Stimulated activated memory B cell treated with anti-CD40 and anti-IgM and Interleukin-4, amounts not matched to agents 10 μg/mL and 1 μg/mL and 100 μg/mL, for 72 hours (primary cell): ENCODE results near the gene FEM1A.
"Not testable (repeated sequence)": the region's sequence is repeated elsewhere in the genome, so short reads cannot be mapped to it uniquely, and the experiment has no call there.

Experiments used
- ATAC-seq: fragments of 150-1000 bp; cut with Tn5 transposase; 2 replicates; pipeline ENCODE4 v1.10.0; 2021
- H3K27ac Mint-ChIP-seq: one replicate; pipeline ENCODE4 v1.8.0; 2022; ENCODE audit warnings: mild to moderate bottlenecking, mixed read lengths
- H3K27me3 Mint-ChIP-seq: one replicate; pipeline ENCODE4 v1.8.0; 2022; ENCODE audit warnings: mixed read lengths
- H3K36me3 Mint-ChIP-seq: one replicate; pipeline ENCODE4 v1.8.0; 2022; ENCODE audit warnings: mixed read lengths
- H3K4me1 Mint-ChIP-seq: one replicate; pipeline ENCODE4 v1.8.0; 2022; ENCODE audit warnings: mixed read lengths
- H3K4me3 Mint-ChIP-seq: one replicate; pipeline ENCODE4 v1.8.0; 2022; ENCODE audit warnings: mild to moderate bottlenecking, moderate library complexity, mixed read lengths
- H3K9me3 Mint-ChIP-seq: one replicate; pipeline ENCODE4 v1.8.0; 2022; ENCODE audit warnings: mixed read lengths

Gene FEM1A

DNA sequence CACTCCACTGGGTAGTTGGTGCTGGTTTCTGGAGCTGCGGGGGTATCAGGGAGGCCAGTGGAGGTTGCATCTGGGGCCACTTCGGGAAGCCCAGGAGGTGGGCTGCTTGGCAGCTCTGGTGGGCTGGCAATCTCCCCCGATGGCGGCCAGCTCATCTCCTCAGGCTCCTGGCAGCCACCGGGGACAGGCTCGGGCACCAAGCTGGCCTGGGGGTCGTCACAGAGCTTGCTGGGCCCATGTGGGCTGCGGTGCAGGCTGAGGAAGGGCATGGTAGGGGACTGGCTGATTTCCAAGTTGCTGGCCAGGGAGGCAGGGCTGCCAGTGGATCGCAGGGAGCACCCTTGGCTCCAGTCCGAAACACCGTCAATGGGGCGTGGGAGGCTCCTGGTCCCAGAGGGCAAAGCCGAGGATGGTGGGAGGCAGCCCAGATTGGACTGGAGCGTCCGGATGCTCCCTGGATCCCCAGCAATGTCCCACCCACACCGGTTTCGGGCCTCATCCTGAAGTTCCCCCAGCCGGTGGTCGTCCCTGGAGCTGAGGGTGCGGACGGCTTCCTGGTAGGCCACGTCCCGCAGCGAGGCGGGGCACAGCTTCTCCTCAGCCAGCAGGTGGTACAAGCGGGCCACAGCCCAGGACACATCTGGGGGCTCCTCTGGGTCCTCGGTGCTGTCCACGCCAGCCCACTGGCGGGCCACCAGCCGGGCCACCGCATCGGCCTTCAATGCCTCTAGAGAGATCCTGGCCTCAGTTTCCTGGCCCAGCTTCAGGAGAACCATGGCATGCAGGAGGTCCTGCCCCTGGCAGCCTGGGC, 26.1 kb downstream of the FEM1A start:
- H3K4me3 Mint-ChIP-seq = no peak overlapping the region
- no peaks in the 10 kb centered on the region for H3K27me3 Mint-ChIP-seq
- peaks cover 39% of the 10 kb centered on the region for H3K4me1 Mint-ChIP-seq
- no peaks in the 10 kb centered on the region for H3K9me3 Mint-ChIP-seq
- ATAC-seq = no peak
- peak overlapping the region; percentile 35 for H3K27ac Mint-ChIP-seq
- peaks cover 45% of the 10 kb centered on the region for H3K36me3 Mint-ChIP-seq

DNA sequence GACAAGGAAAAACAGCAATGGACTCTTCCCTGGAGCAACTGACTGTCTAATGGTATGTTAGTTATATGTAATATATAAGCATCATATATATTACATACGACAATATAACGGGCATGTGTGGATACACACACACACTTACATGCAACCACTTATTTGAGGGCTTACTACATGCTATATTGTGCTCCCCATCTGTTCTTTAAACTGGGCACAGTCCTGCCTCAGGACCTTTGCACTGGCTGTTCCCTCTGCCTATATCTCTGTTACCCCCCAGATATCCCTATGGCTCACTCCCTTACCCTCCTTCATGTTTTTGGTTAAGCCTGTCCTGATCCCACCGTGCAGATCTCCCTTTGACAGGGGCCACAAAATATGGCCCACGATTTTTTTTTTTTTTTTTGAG, 29.7 kb downstream of the FEM1A start:
- Mint-ChIP-seq H3K27me3 (no peaks in the 10 kb centered on the region), H3K4me1 (peaks cover 27% of the 10 kb centered on the region), H3K9me3 (no peaks in the 10 kb centered on the region), H3K27ac (no peak overlapping the region), H3K36me3 (peaks cover 41% of the 10 kb centered on the region), H3K4me3 (no peak overlapping the region)
- ATAC-seq = no peak

DNA sequence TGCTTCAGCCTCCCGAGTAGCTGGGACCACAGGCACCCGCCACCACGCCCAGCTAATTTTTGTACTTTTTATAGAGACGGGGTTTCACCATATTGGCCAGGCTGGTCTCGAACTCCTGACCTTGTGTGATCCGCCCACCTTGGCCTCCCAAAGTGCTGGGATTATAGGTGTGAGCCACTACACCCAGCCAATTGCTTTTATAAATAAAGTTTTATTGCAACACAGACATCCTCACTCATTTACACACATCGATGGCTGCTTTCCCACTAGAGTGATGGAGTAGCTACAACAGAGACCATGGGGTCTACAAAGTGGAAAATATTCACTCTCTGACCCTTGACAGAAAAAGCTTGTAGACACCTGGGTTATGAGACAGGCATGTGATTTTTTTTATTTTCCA, 30.8 kb downstream of the FEM1A start:
- not testable (repeated sequence) for ATAC-seq, H3K4me3 Mint-ChIP-seq, H3K27me3 Mint-ChIP-seq, H3K27ac Mint-ChIP-seq, H3K9me3 Mint-ChIP-seq
- peaks cover 17% of the 10 kb centered on the region for H3K4me1 Mint-ChIP-seq
- peaks cover 31% of the 10 kb centered on the region for H3K36me3 Mint-ChIP-seq

DNA sequence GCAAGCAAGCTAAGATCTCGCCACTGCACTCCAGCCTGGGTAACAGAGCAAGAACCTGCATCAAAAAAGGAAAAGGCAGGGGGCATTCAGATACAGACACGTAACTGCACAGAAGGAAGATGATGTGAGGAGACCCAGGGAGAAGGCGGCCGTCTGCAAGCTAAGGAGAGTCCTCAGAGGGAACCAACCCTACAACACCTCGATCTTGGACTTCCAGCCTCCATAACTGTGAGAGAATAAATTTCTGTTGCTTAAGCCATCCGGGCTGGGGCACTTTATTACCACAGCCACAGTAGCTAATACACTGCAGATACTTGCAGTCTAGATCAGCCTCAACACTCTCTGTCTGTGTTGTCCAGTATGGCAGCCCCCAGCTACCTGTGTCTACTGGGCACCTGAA, 32.0 kb downstream of the FEM1A start:
- peaks cover 22% of the 10 kb centered on the region for H3K4me1 Mint-ChIP-seq
- H3K9me3 Mint-ChIP-seq = no peaks in the 10 kb centered on the region
- ATAC-seq = no peak
- H3K4me3 Mint-ChIP-seq = no peak overlapping the region
- no peak overlapping the region for H3K27ac Mint-ChIP-seq
- no peaks in the 10 kb centered on the region for H3K27me3 Mint-ChIP-seq
- H3K36me3 Mint-ChIP-seq = peaks cover 28% of the 10 kb centered on the region

DNA sequence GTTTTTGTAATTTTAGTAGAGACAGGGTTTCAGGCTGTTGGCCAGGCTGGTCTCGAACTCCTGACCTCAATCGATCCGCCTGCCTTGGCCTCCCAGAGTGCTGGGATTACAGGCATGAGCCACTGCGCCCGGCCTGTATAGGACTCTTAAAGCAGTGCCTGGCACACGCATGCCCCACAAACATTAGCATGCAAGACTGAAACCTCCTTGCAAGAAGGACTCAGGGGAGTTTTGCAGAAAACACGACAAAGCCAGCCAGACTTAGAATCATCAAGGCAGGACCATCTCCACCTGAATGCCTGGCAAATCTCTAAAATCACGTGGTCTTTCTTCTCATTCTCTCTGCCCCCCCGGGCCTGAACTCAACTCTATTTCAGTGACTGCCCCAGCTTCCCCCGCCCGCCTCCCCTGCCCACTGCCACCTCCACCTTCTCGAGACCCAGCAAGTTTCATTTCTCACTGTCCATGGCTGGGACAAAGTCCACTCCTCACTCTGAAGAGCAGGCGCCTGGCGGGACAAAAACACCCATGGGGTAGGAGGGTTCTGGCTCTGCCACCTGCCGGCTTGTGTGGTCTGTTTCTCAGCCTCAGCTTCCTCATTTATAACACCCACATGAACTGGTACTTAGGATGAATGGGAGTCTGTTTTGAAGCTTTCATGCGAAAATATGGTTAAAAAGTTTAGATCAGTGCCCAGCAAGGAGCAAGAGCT, 37.6 kb downstream of the FEM1A start:
- Mint-ChIP-seq H3K9me3 (no peaks in the 10 kb centered on the region), H3K27ac (peak overlapping the region; percentile 89), H3K4me3 (peak overlapping the region; percentile 80), H3K4me1 (peaks cover 35% of the 10 kb centered on the region), H3K27me3 (no peaks in the 10 kb centered on the region), H3K36me3 (peaks cover 22% of the 10 kb centered on the region)
- ATAC-seq = peak; percentile 83

DNA sequence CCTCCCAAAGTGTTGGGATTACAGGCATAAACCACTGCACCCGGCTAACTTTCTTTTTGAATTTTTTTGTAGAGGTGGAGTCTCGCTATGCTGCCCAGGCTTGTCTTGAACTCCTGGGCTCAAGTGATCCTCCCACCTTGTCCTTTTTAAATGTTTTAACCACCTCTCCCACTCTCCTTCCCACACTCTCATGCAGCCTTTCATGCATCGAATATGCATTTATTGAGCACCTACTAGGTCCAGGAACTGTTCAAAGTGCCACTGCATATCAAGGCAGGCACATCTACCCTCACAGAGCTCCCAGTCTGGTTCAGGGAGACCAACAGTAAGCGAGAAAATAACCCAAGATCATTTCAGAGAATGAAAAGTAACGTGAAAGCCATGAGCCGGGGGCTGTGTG, 38.8 kb downstream of the FEM1A start:
- Mint-ChIP-seq H3K4me1 (peaks cover 35% of the 10 kb centered on the region), H3K9me3 (no peaks in the 10 kb centered on the region), H3K4me3 (peak overlapping the region; percentile 87), H3K36me3 (peaks cover 22% of the 10 kb centered on the region), H3K27ac (peak overlapping the region; percentile 89), H3K27me3 (no peaks in the 10 kb centered on the region)
- ATAC-seq = no peak

DNA sequence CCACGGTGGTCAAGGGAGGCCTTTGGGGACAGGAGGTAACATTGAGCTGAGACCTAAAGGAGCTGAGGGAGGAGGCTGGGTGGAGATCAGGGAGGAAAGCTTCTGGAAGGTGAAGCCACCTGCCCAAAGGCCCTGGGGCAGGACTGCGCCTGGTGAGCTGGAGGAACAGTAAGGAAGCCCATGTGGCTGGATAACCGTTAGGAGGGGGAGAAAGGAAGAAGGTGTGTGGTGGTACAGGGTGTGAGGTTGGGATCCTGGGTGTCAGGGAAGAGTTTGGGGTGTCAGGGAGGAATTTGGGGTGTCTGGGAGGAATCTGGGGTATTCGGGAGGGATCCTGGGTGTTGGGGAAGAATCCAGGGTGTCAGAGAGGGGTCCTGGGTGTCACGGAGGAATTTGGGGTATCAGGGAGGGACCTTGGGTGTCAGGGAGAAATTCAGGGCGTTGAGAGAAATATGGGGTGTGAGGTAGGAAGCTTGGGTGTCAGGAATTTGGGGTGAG, 39.3 kb downstream of the FEM1A start:
- Mint-ChIP-seq H3K27me3 (no peaks in the 10 kb centered on the region), H3K9me3 (no peaks in the 10 kb centered on the region), H3K4me1 (peaks cover 35% of the 10 kb centered on the region), H3K4me3 (peak overlapping the region; percentile 87), H3K36me3 (peaks cover 22% of the 10 kb centered on the region), H3K27ac (peak overlapping the region; percentile 89)
- ATAC-seq = no peak

DNA sequence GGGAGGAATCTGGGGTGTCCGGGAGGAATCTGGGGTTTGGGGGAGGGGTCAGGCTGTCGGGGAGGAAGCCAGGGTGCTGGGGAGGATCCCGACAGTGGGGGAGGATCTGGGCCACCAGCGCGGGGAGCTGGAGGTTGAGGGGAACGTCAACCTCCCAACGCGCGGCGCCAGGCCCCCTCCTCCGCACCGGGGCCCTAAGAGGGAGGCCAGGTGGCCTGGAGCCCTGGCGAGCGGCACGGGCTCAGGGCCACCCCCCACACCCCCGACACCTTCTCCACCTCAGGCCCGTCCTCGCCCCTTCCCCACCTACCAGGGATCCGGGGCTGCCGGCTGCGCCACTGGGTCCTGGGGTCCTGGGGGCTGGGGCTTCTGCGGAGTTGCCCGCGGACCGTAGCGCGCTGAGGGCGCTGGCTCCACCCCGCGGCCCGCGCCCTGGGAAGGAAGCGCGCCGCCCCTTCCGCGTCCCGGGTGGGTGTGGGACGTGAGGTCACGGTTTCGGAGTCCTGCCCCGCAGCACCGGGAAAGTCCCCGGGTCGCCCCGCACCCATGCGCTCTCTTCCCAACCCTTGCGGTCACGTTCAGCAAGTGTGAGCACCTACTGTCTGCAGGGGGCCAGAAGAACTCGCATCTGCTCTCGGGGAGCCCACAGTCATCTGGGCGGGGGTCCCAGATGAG, 39.9 kb downstream of the FEM1A start, which contains the start of gene TICAM1:
Gene TICAM1, minus strand, starts transcription at position 409 of the 675 bp plus-strand sequence. CDS start 13,335 bp downstream, outside the sequence.
- ATAC-seq = peak; percentile 82
- peaks cover 22% of the 10 kb centered on the region for H3K36me3 Mint-ChIP-seq
- no peaks in the 10 kb centered on the region for H3K9me3 Mint-ChIP-seq
- H3K4me3 Mint-ChIP-seq = peak within 1 kb of the TSS; percentile 87
- H3K27me3 Mint-ChIP-seq = no peaks in the 10 kb centered on the region
- H3K4me1 Mint-ChIP-seq = peaks cover 35% of the 10 kb centered on the region
- H3K27ac Mint-ChIP-seq = peak within 1 kb of the TSS; percentile 89

DNA sequence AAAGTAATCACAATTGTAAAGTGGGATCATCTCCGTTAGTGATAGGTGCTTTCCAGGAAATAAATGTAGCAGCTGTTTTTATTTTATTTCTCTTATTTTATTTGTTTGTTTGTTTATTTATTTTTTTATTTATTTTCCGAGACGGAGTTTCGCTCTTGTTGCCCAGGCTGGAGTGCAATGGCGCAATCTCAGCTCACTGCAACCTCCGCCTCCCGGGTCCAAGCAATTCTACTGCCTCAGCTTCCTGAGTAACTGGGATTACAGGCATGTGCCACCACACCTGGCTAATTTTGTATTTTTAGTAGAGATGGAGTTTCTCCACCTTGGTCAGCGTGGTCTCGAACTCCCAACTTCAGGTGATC, 40.4 kb downstream of the FEM1A start:
- ATAC-seq, H3K27me3 Mint-ChIP-seq, H3K9me3 Mint-ChIP-seq: not testable (repeated sequence)
- Mint-ChIP-seq H3K27ac (peak overlapping the region; percentile 89), H3K36me3 (peaks cover 22% of the 10 kb centered on the region), H3K4me1 (peaks cover 35% of the 10 kb centered on the region), H3K4me3 (peak overlapping the region; percentile 87)

DNA sequence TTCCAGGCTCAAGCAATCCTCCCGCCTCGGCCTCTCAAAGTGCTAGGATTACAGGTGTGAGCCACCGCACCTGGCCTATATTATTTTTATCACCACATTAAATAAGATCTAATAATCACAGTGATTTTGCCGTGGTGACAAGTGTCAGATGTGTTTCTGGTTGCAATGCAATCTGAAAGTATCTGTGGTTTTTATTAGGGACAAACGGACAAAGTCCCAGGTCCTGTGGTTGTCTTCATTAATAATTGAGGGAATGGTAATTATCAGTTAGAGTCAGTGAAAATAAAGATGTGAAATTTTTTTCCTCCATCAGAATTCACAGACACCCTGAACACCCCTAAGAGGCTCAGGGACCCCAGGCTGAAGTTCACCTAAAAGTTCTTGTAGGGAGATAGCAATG, 41.2 kb downstream of the FEM1A start:
- Mint-ChIP-seq H3K4me1 (peaks cover 31% of the 10 kb centered on the region), H3K27me3 (no peaks in the 10 kb centered on the region), H3K4me3 (no peak overlapping the region), H3K9me3 (no peaks in the 10 kb centered on the region), H3K36me3 (peaks cover 25% of the 10 kb centered on the region), H3K27ac (peak overlapping the region; percentile 89)
- no peak for ATAC-seq

DNA sequence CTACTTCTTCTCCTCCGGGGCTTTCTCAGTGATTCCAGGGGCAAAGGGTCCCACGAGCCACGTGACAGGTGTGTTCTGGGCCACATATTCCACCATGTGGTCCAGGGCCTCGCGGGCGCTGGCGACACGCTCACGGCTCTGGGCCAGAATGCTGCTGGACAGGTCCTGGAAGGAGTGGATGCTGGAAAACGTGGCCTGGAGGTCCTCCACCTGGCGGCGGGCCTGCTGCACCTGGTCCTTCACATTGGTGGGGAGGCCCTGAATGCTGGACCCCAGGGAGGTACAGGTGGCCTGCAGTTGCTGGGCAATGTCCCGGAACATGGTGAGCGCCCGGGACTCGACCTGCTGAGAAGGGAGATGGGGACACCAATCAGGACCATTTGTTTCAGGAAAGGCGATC, 47.7 kb downstream of the FEM1A start:
- ATAC-seq = no peak
- H3K4me3 Mint-ChIP-seq = no peak overlapping the region

DNA sequence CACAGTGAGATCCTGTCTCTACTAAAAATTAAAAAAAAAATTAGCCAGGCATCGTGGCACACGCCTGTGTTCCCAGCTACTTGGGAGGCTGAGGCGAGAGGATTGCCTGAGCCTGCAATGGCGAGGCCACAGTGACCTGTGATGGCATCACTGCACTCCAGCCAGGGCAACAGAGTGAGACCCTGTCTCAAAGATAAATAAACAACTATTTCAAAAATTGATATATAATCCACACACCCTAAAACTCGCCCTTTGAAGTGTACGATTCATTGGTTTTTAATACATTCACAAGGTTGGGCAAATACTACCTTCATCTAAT, 52.1 kb downstream of the FEM1A start:
- Mint-ChIP-seq H3K4me1 (peaks cover 18% of the 10 kb centered on the region), H3K27ac (no peak overlapping the region), H3K9me3 (no peaks in the 10 kb centered on the region), H3K36me3 (peaks cover 57% of the 10 kb centered on the region), H3K27me3 (no peaks in the 10 kb centered on the region), H3K4me3 (no peak overlapping the region)
- no peak for ATAC-seq

More for the DNA sequence above, 47.7 kb downstream of the FEM1A start:
- H3K4me1 Mint-ChIP-seq = peaks cover 18% of the 10 kb centered on the region
- no peaks in the 10 kb centered on the region for H3K9me3 Mint-ChIP-seq
- H3K27ac Mint-ChIP-seq = peak overlapping the region; percentile 26
- H3K27me3 Mint-ChIP-seq = no peaks in the 10 kb centered on the region
- H3K36me3 Mint-ChIP-seq = peaks cover 45% of the 10 kb centered on the region

DNA sequence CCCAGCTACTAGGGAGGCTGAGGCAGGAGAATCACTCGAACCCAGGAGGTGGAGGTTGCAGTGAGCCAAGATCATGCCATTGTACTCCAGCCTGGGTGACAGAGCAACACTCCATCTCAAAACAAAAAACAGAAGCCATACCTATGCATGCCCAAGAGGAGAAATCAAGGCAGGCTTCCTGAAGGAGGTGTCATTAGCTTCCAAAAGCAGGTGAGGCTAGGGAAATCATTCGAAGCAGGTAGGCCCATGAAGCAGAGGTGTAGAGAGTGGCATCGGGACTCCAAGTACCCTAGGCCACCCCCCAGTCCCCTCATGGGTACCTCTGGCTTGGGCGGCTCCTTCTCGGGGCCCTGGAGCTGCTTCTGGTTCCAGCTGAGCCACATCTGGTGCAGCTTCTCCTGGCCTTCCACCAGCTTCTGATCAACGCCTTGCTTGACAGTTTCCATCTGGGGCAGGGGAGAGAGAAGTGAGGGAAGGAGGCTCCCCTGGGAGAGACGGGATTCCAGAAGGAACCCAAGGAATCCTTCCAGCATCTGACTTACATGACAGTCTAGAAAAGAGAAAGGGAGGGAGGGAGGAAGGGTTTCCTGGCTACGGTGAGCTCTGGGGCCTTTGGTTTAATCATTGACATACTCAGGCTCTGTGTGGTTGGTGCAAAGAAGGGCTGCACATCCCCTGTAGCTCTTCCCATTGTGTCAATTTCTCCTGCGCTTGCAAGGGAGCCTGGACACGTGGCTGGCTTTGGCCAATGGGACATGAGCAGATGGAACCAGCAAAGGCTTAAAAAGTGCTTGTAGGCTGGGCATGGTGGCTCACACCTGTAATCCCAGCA, 53.0 kb downstream of the FEM1A start:
- H3K27me3 Mint-ChIP-seq = no peaks in the 10 kb centered on the region
- no peak overlapping the region for H3K27ac Mint-ChIP-seq
- H3K36me3 Mint-ChIP-seq = peaks cover 49% of the 10 kb centered on the region
- peaks cover 24% of the 10 kb centered on the region for H3K4me1 Mint-ChIP-seq
- no peaks in the 10 kb centered on the region for H3K9me3 Mint-ChIP-seq
- no peak for ATAC-seq
- no peak overlapping the region for H3K4me3 Mint-ChIP-seq

DNA sequence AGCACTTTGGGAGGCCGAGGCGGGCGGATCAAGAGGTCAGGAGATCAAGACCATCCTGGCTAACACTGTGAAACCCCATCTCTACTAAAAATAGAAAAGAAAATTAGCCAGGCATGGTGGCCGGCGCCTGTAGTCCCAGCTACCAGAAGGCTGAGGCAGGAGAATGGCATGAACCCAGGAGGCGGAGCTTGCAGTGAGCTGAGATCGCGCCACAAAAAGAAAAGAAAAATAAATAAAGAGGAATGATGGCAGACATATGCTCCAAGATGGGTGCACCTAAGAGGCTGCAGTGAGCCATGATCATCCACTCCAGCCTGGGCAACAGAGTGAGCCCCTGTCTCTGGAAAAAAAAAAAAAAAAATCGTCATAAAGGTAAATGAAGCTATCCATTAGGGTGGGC, 54.4 kb downstream of the FEM1A start:
- H3K9me3 Mint-ChIP-seq, H3K4me3 Mint-ChIP-seq, H3K27me3 Mint-ChIP-seq, ATAC-seq, H3K27ac Mint-ChIP-seq: not testable (repeated sequence)
- Mint-ChIP-seq H3K36me3 (peaks cover 40% of the 10 kb centered on the region), H3K4me1 (peaks cover 19% of the 10 kb centered on the region)
